HG03521 (cell line): ENCODE results near the gene ENAH.
A peak's percentile ranks its signal among the peaks of the same experiment; 100 is the strongest.
"Not testable (repeated sequence)": the region's sequence is repeated elsewhere in the genome, so short reads cannot be mapped to it uniquely, and the experiment has no call there.

Source experiments
- ATAC-seq: cut with Tn5 transposase; IDR thresholded peaks from one replicate; pipeline ENCODE4 v1.9.1; 2021; ENCODE audit warnings: mild to moderate bottlenecking, moderate library complexity; ENCODE audit not compliant: unreplicated experiment

ENAH gene

GRCh38 chr1:225477296-225477911 is 175.5 kb downstream of the ENAH start:
- no peak for ATAC-seq

DNA sequence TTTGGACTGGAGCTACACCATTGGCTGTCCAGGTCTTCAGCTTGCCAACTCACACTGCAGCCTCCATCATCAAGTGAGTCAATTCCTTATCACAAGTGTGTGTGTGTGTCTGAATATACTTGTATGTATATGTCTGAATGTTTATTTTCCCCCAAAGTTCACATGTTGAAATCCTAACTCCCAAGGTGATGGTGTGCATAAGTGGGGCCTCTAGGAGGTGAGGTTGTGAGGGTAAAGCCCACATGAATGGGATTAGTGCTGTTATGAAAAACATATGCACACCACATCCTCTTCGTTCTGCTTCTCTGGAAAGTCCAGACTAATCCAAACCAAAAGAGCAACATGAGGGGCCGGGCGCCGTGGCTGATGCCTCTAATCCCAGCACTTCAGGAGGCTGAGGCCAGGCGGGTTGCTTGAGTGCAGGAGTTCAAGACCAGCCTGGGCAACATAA is 176.4 kb downstream of the ENAH start:
- no peak for ATAC-seq

- ATAC-seq, result no peak
Observed at GRCh38 chr1:225476100-225476511, 176.8 kb downstream of the ENAH start.

- ATAC-seq, result peak; percentile 55
Observed at GRCh38 chr1:225474986-225475820, 177.7 kb downstream of the ENAH start.

- ATAC-seq, result no peak
Observed at GRCh38 chr1:225474439-225474985, 178.4 kb downstream of the ENAH start.

DNA sequence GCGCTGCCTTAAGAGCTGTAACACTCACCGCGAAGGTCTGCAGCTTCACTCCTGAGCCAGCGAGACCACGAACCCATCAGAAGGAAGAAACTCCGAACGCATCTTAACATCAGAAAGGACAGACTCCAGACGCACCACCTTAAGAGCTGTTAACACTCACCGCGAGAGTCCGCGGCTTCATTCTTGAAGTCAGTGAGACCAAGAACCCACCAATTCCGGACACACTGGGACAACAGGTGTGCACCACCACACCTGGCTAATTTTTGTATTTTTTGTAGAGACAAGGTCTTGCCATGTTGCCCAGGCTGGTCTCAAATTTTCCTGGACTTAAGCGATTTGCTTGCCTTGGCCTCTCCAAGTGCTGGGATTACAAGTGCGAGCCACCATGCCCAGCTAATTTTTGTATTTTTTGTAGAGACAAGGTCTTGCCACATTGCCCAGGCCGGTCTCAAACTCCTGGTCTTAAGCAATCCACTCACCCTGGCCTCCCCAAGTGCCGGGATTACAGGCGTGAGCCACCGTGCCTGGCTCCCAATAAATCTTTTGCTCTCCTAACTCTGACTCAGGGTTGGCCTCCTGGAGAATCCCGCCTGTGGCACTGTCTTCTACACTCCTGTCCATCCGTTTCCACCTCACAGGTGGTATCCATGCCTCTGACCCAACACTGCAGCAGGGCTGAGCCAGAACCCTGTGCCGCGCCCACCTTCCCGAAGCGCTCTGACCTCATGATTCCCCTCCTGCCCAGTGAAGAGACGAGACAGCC is 179.1 kb downstream of the ENAH start:
- ATAC-seq, result not testable (repeated sequence)

GRCh38 chr1:225473266-225473665 is 179.7 kb downstream of the ENAH start:
- not testable (repeated sequence) for ATAC-seq

DNA sequence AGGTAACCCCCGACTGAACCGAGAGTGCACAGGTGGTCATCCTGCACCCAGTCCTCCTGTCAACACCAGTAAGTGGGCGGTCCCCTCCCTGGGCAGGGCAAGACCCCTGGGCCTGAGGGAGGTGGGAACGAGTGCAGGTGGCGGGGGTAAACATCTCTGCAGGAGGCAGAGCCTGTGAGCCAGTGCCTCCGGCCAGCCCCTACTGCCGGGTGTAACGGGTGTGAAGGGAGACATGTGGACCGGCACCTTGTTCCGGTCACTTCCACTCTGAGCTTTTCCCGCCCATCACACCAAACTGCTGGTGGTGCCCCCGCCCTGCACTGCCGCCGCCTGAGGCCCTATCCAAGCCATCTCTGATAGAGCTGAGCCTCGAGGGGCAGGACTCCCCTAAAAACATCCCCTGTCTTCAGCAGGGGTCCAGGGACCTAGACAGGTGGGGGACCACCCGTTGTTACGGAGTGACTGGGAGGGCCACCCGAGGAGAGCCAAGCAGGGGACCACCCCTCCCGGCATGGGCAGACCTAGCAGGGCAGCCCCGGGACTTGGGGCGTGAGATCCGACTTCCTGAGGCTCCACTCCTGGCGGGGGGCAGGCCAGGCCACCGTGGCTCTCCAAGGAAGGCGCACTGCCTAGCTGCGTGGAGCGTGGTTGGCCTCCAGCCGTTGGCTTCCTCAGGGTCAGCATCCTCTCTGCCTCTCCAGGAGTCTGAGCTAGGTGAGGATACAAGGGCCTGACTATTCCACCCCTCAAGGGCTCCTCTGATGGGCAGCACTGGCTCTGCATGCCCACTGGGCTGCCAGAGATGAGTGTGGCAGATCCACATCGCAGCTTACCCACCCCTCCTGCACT is 181.2 kb downstream of the ENAH start:
- no peak for ATAC-seq

DNA sequence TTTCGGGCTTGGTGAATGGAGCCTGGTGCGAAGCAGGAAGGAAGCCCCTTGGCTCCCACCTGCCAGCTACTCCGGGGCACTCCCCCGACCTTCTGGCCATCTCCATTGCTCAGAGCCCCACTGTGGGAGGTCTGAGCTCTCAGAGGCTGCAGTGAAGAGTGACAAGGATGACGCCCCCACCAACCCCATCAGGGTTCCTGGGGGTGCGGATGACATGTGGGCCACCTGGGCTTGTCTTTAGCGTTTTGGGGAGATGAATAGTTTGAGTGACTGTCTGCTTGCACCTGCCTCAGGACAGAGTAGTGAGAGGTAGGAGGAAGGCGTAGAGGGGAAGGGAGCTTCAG is 181.8 kb downstream of the ENAH start:
- no peak for ATAC-seq

- no peak for ATAC-seq
Observed at GRCh38 chr1:225470211-225471108, 182.5 kb downstream of the ENAH start.

DNA sequence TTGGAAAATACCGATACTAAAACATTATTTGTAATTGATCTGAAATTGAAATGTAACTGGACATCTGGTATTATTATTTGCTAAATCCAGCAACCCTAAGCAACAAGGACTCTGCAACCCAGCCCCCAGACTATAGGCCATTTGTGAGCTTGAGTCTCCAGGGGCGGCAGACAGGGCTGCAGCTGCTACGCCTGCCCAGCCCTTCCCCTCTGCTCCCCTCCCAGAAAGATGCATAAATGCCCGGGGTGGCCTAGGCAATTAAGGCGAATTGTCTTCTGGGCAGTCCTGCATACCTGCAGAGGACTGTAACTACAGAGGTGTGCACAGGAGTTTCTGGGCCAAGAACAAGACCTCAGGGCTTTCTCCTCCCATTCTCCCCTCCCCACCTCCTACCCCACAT is 183.9 kb downstream of the ENAH start:
- ATAC-seq, result no peak

GRCh38 chr1:225468270-225469020 is 184.5 kb downstream of the ENAH start:
- ATAC-seq, result no peak

- peak; percentile 92 for ATAC-seq
Observed at GRCh38 chr1:225467193-225468020, 185.5 kb downstream of the ENAH start.

DNA sequence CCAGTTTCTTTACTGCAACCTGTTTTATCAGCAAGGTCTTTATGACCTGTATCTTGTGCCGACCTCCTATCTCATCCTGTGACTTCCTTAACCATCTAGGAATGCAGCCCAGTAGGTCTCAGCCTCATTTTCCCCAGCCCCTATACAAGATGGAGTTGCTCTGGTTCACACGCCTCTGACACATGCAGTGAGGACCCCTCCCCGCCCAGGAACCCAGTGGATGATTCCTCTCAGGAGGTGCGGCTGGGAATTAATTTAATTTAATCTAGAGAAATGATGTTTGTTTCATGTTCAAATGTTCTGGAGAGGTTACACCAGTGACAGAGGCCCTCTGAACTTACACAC is 186.1 kb downstream of the ENAH start:
- ATAC-seq, result no peak

- ATAC-seq, result no peak
Observed at GRCh38 chr1:225465793-225466517, 187.0 kb downstream of the ENAH start.

DNA sequence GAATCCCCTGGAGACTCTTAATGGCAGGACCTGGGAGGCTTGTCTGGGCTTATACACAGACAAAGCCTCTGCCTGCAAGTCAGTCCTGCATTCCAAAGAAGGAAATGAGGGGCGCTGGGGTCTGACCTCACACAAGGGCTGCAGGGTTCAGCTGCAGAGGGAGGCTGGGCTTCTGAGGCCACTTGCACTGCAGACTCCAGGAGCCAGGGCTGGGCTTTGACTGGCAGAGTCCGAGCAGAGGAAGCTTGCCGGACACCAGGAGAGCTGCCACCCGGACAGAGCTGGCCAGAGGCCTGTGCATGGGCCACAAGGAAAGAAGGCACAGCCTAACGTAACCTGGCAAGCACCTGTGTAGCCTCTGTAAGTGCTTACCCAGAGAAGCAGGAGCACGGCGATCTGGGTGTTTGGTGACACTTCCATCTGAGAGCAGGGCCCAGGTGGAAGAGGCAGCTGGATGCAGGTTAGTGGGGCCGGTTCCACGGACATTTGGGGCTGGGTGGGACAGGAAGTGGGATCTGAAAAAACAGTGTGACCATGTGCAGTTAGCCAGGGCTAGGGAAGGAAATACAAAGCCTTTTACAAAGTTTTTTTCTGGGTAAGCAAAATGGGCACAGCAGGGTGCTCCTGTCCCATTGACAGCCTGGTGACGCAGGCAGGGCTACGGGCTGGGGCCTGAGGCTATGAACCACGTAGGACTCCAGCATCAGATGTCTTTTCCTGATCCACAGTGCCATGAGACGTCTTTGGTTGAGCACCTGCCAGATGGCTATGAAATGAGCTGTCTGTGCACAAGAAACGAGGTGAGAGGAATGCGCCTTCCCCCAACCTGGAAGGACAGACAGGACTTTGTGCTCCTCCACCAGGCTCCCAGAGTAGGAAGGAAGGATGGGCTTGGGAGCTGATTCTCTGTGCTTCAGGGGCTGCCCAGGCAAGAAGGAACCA is 187.8 kb downstream of the ENAH start:
- no peak for ATAC-seq
